Fibroblast of the conjunctiva (primary cell): ENCODE results near the gene TEX261.
A peak's percentile ranks its signal among the peaks of the same experiment; 100 is the strongest.

Source experiments
- DNase-seq: peaks from one replicate; pipeline ENCODE4 v3.0.0-alpha.2; 2010; ENCODE audit warnings: low read depth

The TEX261 gene

GRCh38 chr2:70981421-70981820 is 13.3 kb downstream of the TEX261 start:
- no peak for DNase-seq

GRCh38 chr2:70979626-70980025 is 15.0 kb downstream of the TEX261 start:
- no peak for DNase-seq

- DNase-seq = no peak
Observed at GRCh38 chr2:70979180-70979488, 15.5 kb downstream of the TEX261 start.

GRCh38 chr2:70978341-70979179 is 16.1 kb downstream of the TEX261 start, which contains the start of gene ANKRD53:
Gene ANKRD53, plus strand, starts transcription at chr2:70978630. Its CDS starts 16 bp downstream, at chr2:70978646.
- no peak for DNase-seq

- DNase-seq = peak; percentile 79
Observed at GRCh38 chr2:70977605-70978205, 17.0 kb downstream of the TEX261 start.

GRCh38 chr2:70975237-70975636 is 19.4 kb downstream of the TEX261 start:
- DNase-seq = no peak

- no peak for DNase-seq
Observed at GRCh38 chr2:70974592-70974991, 20.1 kb downstream of the TEX261 start.

GRCh38 chr2:70967189-70967588 is 27.5 kb downstream of the TEX261 start:
- no peak for DNase-seq

- no peak for DNase-seq
Observed at GRCh38 chr2:70966681-70967080, 28.0 kb downstream of the TEX261 start.

GRCh38 chr2:70965506-70965905 is 29.2 kb downstream of the TEX261 start:
- no peak for DNase-seq

- DNase-seq = no peak
Observed at GRCh38 chr2:70964596-70965386, 29.9 kb downstream of the TEX261 start.

- DNase-seq = no peak
Observed at GRCh38 chr2:70964133-70964532, 30.5 kb downstream of the TEX261 start.

GRCh38 chr2:70962885-70963878 is 31.5 kb downstream of the TEX261 start:
- no peak for DNase-seq

- no peak for DNase-seq
Observed at GRCh38 chr2:70962211-70962884, 32.3 kb downstream of the TEX261 start.

- no peak for DNase-seq
Observed at GRCh38 chr2:70961648-70961994, 33.1 kb downstream of the TEX261 start.

GRCh38 chr2:70960833-70961647 is 33.6 kb downstream of the TEX261 start:
- DNase-seq = no peak

GRCh38 chr2:70959851-70960832 is 34.5 kb downstream of the TEX261 start:
- no peak for DNase-seq

GRCh38 chr2:70959271-70959761 is 35.4 kb downstream of the TEX261 start:
- no peak for DNase-seq

GRCh38 chr2:70958759-70959158 is 35.9 kb downstream of the TEX261 start:
- no peak for DNase-seq
